Prostate gland (tissue), 2 donors: Measurements from ENCODE around the gene STAT1.

ENCODE experiments used
- POLR2A ChIP-seq: fragments of 450-650 bp; IDR thresholded peaks from one replicate; pipeline ENCODE4 v1.6.1; 2016; ENCODE audit warnings: antibody characterized with exemption, mild to moderate bottlenecking
- POLR2AphosphoS5 ChIP-seq: sonication (generic); formaldehyde crosslinking; IDR thresholded peaks from one replicate; pipeline ENCODE4 v1.6.1; 2017; ENCODE audit warnings: antibody characterized with exemption
- TF ChIP-seq, protein P1 (sequence below), 4 experiments: fragments of 200-600 bp in 2 of 4; fragments of 450-650 bp in 2 of 4; sonication (generic) in 2 of 4; IDR thresholded peaks; 1 replicate in 3 of 4; 2 replicates in 1 of 4; pipeline ENCODE4 v1.5.1; 2016 to 2019; ENCODE audit warnings: antibody characterized with exemption in 4 of 4, mild to moderate bottlenecking in 2 of 4, moderate library complexity in 2 of 4

DNA sequence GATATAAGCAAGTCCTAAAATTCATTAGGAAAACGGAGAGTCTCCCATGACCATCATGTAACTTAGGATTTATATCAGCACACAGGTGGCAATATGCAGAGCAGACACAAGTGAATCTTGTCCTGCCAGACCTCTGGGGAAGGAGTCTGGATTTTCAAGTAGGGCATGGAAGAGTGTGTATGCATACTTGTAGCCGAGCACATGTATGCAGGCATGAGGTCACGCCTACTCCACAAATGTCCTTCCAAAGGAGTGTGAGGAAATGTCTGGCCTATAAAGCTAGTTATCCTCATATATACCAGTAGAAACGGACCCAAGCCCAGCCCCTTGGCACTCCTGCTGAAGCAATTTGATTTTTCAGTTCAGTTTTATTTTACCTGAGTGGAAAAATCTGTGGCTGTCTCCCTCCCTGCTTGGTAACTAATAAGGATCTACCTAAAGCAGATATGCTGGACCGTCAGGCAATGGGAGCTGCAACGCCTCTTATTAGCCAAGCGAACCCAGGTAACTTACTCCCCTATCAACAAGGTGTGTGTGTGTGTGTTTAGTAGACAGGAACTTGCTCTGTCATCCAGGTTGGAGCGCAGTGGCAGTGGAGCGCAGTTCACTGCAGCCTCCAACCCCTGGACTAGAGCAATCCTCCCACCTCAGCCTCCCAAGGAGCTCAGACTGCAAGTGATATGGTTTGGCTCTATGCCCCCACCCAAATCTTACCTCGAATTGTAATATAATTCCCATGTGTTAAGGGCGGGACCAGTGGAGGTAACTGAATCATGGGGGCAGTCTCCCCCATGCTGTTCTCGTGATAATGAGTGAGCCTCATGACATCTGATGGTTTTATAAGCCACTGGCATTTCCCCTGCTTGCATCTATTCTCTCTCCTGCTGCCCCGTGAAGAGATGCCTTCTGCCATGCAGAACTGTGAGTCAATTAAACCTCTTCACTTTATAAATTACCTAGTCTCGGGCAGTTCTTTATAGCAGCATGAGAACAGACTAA lies 2.8 kb downstream of the STAT1 start:
- TF ChIP-seq, protein P1, sequence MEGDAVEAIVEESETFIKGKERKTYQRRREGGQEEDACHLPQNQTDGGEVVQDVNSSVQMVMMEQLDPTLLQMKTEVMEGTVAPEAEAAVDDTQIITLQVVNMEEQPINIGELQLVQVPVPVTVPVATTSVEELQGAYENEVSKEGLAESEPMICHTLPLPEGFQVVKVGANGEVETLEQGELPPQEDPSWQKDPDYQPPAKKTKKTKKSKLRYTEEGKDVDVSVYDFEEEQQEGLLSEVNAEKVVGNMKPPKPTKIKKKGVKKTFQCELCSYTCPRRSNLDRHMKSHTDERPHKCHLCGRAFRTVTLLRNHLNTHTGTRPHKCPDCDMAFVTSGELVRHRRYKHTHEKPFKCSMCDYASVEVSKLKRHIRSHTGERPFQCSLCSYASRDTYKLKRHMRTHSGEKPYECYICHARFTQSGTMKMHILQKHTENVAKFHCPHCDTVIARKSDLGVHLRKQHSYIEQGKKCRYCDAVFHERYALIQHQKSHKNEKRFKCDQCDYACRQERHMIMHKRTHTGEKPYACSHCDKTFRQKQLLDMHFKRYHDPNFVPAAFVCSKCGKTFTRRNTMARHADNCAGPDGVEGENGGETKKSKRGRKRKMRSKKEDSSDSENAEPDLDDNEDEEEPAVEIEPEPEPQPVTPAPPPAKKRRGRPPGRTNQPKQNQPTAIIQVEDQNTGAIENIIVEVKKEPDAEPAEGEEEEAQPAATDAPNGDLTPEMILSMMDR (IDR thresholded peaks at IDR 0.05): no peak
- TF ChIP-seq POLR2AphosphoS5: no peak
- TF ChIP-seq POLR2A: no peak
